GM21737 (cell line): ENCODE data around the gene POU1F1.
A peak's percentile ranks its signal among the peaks of the same experiment; 100 is the strongest.
"Not testable (repeated sequence)": the region's sequence is repeated elsewhere in the genome, so short reads cannot be mapped to it uniquely, and the experiment has no call there.

ENCODE experiments used
- ATAC-seq: cut with Tn5 transposase; IDR thresholded peaks from one replicate; pipeline ENCODE4 v1.9.1; 2021; ENCODE audit warnings: mild to moderate bottlenecking, moderate library complexity; ENCODE audit not compliant: unreplicated experiment

The POU1F1 gene

DNA sequence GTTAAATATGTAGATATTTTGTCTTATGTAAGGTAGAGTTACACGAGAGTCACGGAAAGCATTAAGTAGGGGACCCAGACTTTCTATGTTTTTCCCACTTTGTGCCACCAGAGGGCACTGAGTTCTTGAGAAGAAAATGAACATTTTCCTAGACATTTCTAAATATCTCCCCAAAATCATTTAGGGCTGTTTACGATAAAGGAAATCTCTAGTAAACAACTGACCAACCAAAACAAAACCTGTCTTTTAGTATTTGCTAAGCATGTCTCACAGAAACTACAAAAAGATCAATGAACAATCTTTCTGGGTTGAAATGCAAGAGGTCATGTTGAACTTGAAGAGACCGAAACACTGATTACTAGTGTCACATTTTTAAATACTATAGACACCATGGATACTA is 16.1 kb downstream of the POU1F1 start:
- ATAC-seq = no peak

DNA sequence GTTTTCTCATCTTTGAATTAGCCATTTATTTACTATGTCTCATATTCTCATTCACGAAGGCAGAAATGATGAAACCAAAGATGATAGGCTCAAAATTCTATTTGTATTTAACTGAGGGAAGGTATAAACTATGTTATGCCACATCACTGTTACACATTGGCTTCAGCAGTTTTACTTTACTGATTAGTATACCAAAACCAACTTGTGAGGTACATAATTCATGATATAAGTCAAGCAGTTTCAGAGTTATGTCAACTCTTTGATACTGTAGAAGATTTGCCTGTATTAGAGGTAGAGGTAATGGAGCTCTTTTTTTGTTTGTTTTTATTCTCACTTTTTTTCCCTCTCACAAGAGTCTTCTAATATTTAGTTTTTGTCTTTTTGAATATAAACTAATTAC is 26.4 kb downstream of the POU1F1 start:
- no peak for ATAC-seq

DNA sequence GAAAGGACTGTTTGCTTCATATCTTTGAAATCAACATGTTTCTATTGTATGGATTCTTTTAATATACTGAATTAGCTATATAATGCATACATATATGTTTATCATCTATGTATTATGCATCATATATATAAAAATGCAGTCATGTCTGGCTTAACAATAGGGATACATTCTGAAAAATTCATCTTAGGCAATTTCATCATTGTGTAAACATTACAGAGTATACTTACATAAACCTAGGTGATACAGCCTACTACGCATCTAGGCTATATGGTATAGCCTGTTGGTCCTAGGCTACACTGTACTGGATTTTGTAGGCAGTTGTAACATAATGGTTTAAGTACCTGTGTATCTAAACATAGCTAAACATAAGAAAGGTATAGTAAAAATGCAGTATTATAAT is 27.6 kb downstream of the POU1F1 start:
- ATAC-seq = no peak

DNA sequence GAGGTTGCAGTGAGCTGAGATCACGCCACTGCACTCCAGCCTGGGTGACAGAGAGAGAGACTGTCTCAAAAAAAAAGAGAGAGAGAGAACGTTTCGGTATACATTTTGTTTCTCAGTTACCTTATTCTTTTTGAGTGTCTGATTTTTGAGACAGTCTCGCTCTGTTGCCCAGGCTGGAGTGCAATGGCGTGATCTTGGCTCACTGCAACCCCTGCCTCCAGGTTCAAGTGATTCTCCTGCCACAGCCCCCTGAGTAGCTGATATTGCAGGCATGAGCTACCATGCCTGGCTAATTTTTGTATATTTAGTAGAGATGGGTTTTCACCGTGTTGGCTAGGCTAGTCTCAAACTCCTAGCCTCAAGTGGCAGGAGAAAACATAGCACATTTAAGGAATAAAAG is 28.2 kb downstream of the POU1F1 start:
- not testable (repeated sequence) for ATAC-seq

DNA sequence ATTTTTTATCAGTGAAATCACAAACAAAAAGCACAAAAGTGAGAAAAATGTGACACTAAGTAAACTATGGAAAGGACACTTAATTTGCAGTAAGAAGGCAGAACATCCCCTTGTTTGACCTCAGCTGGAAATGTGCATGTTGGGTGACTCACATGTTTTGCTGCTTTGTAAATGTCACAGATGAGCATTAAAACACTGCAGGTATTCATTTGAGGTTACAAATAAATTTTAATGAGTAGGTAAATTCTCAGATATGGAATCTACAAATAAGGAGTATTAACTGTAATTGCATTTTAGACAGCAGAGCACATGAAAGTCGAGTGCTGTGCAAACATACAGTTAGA is 29.0 kb downstream of the POU1F1 start:
- ATAC-seq = no peak

DNA sequence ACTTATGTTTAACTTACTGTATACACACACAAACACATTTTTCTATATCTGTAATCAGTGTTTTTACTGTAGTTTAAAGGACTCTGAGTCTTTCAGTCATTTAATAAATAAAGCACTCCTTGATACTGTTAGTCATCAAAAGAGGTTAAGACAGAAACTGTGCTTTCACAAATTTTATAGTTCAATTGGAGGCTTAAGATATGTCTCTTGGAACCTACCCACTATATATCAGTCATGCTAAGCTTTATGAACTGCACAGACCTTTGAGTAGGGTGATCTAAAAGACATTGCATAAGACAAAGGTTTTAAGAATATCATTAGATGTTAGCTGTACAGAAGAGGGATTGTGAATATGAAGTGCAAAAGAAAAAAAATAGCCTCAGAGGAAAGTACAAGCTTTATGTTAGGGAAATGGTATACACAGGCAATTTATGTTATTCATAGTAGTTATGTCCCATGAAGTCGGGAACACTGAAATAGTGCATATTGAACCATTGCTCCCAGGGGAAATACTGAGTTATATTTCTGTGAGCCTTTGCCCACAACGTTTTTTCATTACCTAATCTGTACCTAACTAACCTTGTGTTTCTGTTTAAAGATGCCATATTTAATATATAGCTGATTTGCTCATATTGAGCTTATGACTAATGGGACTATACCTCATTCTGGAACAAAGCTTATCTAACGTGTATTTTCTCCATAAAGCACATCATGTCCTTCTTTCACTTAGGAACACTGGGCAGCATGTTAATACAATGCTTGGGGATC is 29.5 kb downstream of the POU1F1 start:
- ATAC-seq = no peak

DNA sequence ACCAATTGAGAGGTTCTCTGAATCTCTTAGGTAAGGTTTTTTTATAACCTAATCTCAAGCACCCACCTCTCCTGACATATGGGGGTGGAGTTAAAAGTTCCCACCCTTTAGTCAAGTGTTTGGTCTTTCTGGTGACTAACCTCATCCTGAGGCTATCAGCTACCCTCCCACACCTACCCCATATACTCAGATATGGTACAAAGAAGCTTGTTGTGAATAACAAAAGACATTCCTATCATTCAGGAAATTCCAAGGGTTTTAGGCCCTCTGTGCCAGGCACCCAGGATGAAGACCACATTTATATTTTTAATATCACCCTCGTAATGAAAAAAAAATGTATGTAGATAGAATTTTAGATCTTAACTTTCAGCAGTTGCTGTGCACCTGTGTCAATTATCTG is 40.3 kb downstream of the POU1F1 start:
- no peak for ATAC-seq

DNA sequence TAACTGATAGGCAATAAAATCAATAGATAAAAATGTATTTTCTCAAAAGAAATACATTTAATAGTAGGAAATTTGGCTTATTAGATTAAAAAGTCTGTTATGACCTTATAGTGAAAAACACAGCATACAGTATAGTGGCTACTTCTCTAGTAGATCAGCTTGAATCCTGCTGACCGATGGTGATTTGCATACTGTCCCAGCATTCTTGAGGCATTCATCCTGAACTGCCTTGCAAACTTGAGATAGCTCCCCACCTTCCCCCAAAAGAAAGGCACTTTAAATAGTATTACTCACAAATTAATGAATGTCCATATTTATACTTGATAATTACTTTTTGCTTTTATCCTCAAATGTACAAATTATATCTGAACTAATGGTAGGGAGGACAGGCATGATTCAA is 42.6 kb downstream of the POU1F1 start:
- no peak for ATAC-seq

DNA sequence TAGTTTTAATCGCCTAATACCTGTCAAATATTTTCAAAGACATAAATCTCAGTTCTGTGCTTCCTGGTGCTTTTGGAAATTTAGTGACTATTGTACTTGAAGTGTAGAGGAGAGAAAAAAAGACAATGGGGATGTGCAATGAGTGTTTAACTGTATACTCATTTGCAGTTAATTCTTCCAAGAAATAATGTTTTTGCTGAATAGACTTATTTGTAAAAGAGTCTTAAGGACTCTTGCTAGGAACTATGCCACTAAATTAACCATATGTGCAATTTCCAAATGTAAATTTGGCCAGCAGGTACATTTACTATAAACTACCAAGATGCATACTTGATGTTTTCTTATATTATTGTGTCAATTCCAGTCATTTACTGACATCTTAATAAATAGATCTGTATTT is 47.3 kb downstream of the POU1F1 start:
- ATAC-seq = no peak

DNA sequence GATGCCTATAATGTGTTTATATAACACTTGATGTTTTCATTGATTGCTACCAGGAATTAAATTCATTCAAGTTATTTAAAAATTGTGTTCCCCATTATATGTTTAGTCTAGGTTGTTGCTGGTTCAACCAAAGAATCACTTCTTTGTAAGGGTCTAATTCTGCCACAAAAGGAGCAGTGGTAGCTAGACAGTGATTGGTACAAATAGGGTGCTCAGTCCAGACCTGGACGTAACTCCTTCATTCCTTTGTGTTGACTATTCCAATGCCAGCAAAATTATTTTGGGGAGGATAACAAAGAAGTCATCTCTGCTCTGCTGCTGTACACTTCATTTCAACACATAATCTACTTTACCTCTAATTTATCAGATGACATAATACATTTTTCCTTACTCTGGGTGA is 48.1 kb downstream of the POU1F1 start:
- no peak for ATAC-seq

DNA sequence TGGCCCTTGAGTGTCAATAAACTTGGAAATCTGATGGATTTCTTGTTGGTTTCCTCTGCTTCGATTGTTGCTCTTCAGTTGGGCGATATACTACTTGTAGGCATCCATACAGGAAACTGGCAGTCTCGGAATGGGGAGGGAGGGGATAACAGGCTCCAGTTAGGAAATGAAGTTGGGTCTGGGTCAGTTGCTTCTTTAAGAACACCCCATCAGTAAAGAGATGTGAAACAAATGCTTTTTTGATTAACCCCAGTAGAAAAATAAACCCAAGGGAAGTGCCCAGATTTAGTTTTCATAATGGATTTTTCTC is 48.6 kb downstream of the POU1F1 start:
- peak; percentile 0 for ATAC-seq

DNA sequence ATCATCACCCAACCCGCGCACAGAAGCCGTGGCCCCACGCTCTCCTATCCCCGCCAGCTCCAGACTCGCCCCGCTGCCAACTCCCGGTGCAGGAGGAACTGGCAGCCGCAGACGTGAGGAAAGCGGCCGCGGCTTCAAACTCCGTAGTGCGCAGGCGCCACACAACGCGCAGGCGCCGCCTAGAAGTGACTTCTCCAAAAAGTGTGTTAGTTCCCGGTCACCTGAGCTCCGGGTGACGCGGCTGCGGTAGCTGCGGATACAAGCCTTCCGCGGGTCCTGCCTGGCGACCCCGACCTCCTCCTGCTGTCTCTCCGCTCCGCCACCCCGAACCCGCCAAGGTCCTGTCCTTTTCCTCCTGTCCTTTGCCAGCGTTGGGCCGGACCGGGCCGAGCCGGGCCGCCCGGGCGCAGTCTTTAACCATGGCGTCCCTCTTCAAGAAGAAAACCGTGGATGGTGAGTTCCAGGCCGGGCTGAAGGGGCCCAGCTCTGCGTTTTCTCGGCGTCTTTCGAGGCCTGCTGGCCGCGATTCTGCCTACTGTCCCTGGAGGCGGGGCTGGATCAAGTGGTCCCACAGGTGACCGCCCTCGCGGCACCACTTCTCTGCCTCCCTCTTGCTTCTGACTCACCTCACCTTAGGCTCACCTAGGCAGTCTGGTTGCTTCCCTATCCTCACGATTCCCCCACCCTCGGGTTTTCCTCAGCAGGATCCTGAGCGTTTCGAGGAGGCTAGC is 49.1 kb downstream of the POU1F1 start, which contains the start of gene CHMP2B:
Gene CHMP2B, plus strand, starts transcription at position 206 of the 731 bp plus-strand sequence. Its CDS starts 214 bp downstream, at position 420.
- ATAC-seq = peak; percentile 97

DNA sequence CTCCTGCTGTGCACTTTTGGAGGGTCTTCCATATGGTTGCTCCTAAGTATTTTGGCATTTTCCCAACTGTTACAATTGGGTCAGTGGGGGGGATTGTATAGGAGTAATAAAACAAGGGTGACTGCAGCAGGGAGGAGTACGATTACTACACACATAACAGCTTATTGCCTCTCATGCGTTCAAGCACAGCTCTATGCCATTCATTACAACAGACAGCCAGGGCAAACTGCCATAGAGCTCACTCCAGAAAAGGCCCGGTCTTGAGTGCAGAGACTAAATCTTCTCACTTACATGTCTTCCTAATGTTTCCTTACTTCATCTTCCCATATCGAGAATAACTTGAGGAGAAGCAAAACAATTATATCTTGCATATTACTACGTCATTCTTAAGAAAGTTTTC is 50.7 kb downstream of the POU1F1 start:
- no peak for ATAC-seq

DNA sequence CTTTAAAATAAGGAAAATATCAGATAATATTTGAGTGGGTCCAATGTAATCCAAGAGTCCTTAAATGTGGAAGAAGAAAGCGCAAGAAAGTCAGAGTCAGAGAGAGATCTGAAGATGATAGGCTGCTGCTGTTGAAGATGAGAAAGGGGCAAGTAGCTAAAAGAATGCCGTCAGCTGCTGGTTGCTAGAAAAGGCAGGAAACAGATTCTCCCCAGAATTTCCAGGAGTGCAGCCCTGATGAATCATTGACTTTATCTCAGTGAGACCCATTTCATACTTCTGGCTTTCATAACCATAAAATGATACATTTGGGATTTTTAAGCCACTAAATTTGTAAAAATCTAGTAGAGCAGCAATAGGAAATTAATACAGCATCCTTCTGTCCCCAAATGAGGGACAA is 56.8 kb downstream of the POU1F1 start:
- no peak for ATAC-seq

DNA sequence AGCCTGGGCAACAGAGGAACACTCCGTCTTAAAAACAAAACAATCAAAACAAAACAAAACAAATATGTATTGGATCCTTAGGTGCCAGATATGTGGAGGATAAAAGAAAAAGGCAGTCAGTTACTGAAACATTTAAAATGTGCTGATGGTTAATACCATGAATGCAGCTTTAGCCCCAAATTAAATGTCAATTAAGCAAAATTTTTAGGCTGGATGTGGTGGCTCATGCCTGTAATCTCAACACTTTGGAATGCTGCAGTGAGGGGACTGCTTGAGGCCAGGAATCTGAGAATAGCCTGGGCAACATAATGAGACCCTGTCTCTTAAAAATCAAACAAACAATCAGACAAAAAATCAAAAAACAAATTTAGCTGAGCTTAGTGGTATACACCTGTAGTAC is 57.8 kb downstream of the POU1F1 start:
- no peak for ATAC-seq
